Brain microvascular endothelial cell (primary cell): ENCODE measurements around the gene RELB.

Experiments used
- DNase-seq: peaks from one replicate; pipeline ENCODE4 v3.0.0-alpha.2; 2020
- H3K27ac ChIP-seq: fragments of 250-450 bp; sonication (Bioruptor Pico); 2 replicates; pipeline ENCODE4 v1.5.1; 2020; ENCODE audit warnings: mild to moderate bottlenecking, moderate library complexity
- H3K27me3 ChIP-seq: fragments of 250-450 bp; sonication (Bioruptor Pico); replicated peaks from 2 replicates; pipeline ENCODE4 v1.5.1; 2020; ENCODE audit warnings: mild to moderate bottlenecking
- H3K36me3 ChIP-seq: fragments of 250-450 bp; sonication (Bioruptor Pico); replicated peaks from 2 replicates; pipeline ENCODE4 v1.5.1; 2020; ENCODE audit warnings: mild to moderate bottlenecking
- H3K4me3 ChIP-seq: 2 replicates; pipeline ENCODE4 v1.5.1; 2011; ENCODE audit warnings: low read depth, mild to moderate bottlenecking, control low read depth, low read length, moderate library complexity
- CTCF ChIP-seq: IDR thresholded peaks from 2 replicates; pipeline ENCODE4 v1.5.1; 2011; ENCODE audit warnings: low read depth, mild to moderate bottlenecking, moderate library complexity, low read length, control low read depth, inconsistent platforms; ENCODE audit errors: missing control alignments
- in situ Hi-C: cut with HindIII; loops from 2 replicates; pipeline ENCODE4 v1.10.0; 2017; ENCODE audit warnings: low sequenced_read_pairs, low pct_ligation_motif_present

RELB gene

GRCh38 chr19:45056831-45057230 lies 55.6 kb downstream of the RELB start:
- TF ChIP-seq CTCF: no peak
- no peaks in the 10 kb centered on the region for H3K27me3 ChIP-seq
- no peak for DNase-seq
- H3K27ac ChIP-seq: no peak overlapping the region
- in situ Hi-C loops: no loop called here
- peaks cover 83% of the 10 kb centered on the region for H3K36me3 ChIP-seq
- H3K4me3 ChIP-seq: no peak overlapping the region

GRCh38 chr19:45057444-45057843 lies 56.2 kb downstream of the RELB start:
- peaks cover 89% of the 10 kb centered on the region for H3K36me3 ChIP-seq
- H3K4me3 ChIP-seq: no peak overlapping the region
- TF ChIP-seq CTCF: no peak
- H3K27me3 ChIP-seq: no peaks in the 10 kb centered on the region
- DNase-seq: no peak
- no peak overlapping the region for H3K27ac ChIP-seq
- in situ Hi-C loops: no loop called here

GRCh38 chr19:45058622-45059159 lies 57.4 kb downstream of the RELB start:
- TF ChIP-seq CTCF: no peak
- H3K4me3 ChIP-seq: no peak overlapping the region
- no peak overlapping the region for H3K27ac ChIP-seq
- no peaks in the 10 kb centered on the region for H3K27me3 ChIP-seq
- DNase-seq: no peak
- peaks cover 83% of the 10 kb centered on the region for H3K36me3 ChIP-seq
- in situ Hi-C loops: no loop called here

- in situ Hi-C loops: no loop called here
- DNase-seq: peak; percentile 77
- Histone ChIP-seq H3K27ac (no peak overlapping the region), H3K27me3 (no peaks in the 10 kb centered on the region), H3K36me3 (peaks cover 85% of the 10 kb centered on the region), H3K4me3 (no peak overlapping the region)
- peak; percentile 88 for TF ChIP-seq CTCF
Observed at GRCh38 chr19:45059258-45059965, 58.1 kb downstream of the RELB start.

- peaks cover 82% of the 10 kb centered on the region for H3K36me3 ChIP-seq
- in situ Hi-C loops: no loop called here
- TF ChIP-seq CTCF: no peak
Observed at GRCh38 chr19:45061965-45062364, 60.7 kb downstream of the RELB start.

More at GRCh38 chr19:45061965-45062364, 60.7 kb downstream of the RELB start:
- Histone ChIP-seq H3K4me3 (no peak overlapping the region), H3K27me3 (no peaks in the 10 kb centered on the region), H3K27ac (no peak overlapping the region)
- DNase-seq: no peak
